Peyer's patch (tissue), 4 donors: ENCODE measurements around the gene GPR78. TPM values are rescaled to one million over a fixed set of nuclear protein-coding genes. Genes with fewer than 3 reads are reported as not detected.
A peak's percentile ranks its signal among the peaks of the same experiment; 100 is the strongest.

ENCODE experiments used
- DNase-seq, 3 donors: peaks; one replicate each; pipeline ENCODE4 v3.0.0-alpha.2; 2017 to 2019
- H3K27ac ChIP-seq, 4 donors: fragments of 200-600 bp; sonication (generic); one replicate each; pipeline ENCODE4 v1.5.1; 2016 to 2019
- H3K27me3 ChIP-seq, 2 donors: fragments of 200-600 bp; sonication (generic); one replicate each; pipeline ENCODE4 v1.5.1; 2019
- H3K36me3 ChIP-seq, 3 donors: fragments of 200-600 bp; sonication (generic); one replicate each; pipeline ENCODE4 v1.5.1; 2016 to 2019
- H3K4me1 ChIP-seq, 4 donors: fragments of 200-600 bp; sonication (generic); one replicate each; pipeline ENCODE4 v1.5.1; 2016 to 2019
- H3K4me3 ChIP-seq, 4 donors: fragments of 200-600 bp; sonication (generic); 1 replicate in 3 of 4; 2 replicates in 1 of 4; pipeline ENCODE4 v1.5.1; 2016 to 2019; ENCODE audit warnings: mild to moderate bottlenecking in 1 of 4
- H3K9me3 ChIP-seq, 4 donors: fragments of 200-600 bp; sonication (generic); one replicate each; pipeline ENCODE4 v1.5.1; 2016 to 2019; ENCODE audit warnings: mild to moderate bottlenecking in 1 of 4
- POLR2A ChIP-seq, 2 donors: fragments of 450-650 bp; IDR thresholded peaks; one replicate each; pipeline ENCODE4 v1.5.1; 2017; ENCODE audit warnings: antibody characterized with exemption in 2 of 2, mild to moderate bottlenecking in 2 of 2, moderate library complexity in 2 of 2
- total RNA-seq, 4 donors: library from RNA; depleted of rRNA; stranded (reverse); fragments of >200 nt; gene quantifications; one replicate each; pipeline ENCODE4 v1.1.0, GENCODE V29; 2016
- TF ChIP-seq, protein P1 (sequence below), 6 experiments: fragments of 450-650 bp in 4 of 6; fragments of 200-600 bp in 2 of 6; sonication (generic) in 1 of 6; IDR thresholded peaks; one replicate each; pipeline ENCODE4 v1.5.1; 2017 to 2019; ENCODE audit warnings: antibody characterized with exemption in 6 of 6, mild to moderate bottlenecking in 3 of 6, moderate library complexity in 1 of 6

The GPR78 gene
- total RNA-seq, 4 donors from 2014 or later = not detected

DNA sequence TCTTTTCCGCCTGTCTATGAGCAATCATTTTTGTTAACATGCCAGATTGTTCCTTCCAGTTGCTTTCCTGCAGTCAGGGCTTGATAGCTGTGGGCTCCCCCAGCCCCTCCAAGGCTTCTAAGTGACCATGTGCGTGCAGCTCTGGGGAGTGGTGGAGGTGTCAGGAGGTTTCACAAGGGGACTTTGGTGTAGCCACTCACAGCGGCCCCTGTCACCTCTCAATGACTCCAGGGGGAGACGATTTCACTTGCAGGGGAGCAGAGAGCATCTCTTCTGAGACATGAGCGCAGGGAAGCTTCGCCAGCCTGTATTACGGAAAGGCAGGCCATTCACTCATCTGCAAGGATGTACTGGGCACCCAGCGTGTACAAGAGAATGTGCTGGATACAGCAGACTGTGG lies 3.1 kb upstream of the GPR78 start:
- H3K4me1 ChIP-seq = no peaks in the 10 kb centered on the region
- no peaks in the 10 kb centered on the region for H3K36me3 ChIP-seq
- peaks cover 0 to 8% of the 10 kb centered on the region in 2 donors for H3K27me3 ChIP-seq
- H3K27ac ChIP-seq = no peak overlapping the region
- no peaks in the 10 kb centered on the region for H3K9me3 ChIP-seq
- TF ChIP-seq POLR2A (IDR thresholded peaks at IDR 0.05) = no peak
- TF ChIP-seq, protein P1, sequence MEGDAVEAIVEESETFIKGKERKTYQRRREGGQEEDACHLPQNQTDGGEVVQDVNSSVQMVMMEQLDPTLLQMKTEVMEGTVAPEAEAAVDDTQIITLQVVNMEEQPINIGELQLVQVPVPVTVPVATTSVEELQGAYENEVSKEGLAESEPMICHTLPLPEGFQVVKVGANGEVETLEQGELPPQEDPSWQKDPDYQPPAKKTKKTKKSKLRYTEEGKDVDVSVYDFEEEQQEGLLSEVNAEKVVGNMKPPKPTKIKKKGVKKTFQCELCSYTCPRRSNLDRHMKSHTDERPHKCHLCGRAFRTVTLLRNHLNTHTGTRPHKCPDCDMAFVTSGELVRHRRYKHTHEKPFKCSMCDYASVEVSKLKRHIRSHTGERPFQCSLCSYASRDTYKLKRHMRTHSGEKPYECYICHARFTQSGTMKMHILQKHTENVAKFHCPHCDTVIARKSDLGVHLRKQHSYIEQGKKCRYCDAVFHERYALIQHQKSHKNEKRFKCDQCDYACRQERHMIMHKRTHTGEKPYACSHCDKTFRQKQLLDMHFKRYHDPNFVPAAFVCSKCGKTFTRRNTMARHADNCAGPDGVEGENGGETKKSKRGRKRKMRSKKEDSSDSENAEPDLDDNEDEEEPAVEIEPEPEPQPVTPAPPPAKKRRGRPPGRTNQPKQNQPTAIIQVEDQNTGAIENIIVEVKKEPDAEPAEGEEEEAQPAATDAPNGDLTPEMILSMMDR (IDR thresholded peaks at IDR 0.05) = no peak
- peak in 1 of 3 donors; percentile 22 for DNase-seq
- H3K4me3 ChIP-seq = no peak overlapping the region

GRCh38 chr4:8577972-8578371 lies 2.2 kb upstream of the GPR78 start:
- Histone ChIP-seq H3K36me3 (no peaks in the 10 kb centered on the region), H3K27me3 (peaks cover 0 to 8% of the 10 kb centered on the region in 2 donors), H3K9me3 (no peaks in the 10 kb centered on the region), H3K27ac (no peak overlapping the region), H3K4me3 (no peak overlapping the region), H3K4me1 (no peaks in the 10 kb centered on the region)
- no peak for DNase-seq
- TF ChIP-seq, protein P1 (IDR thresholded peaks at IDR 0.05) = no peak
- TF ChIP-seq POLR2A (IDR thresholded peaks at IDR 0.05) = no peak

DNA sequence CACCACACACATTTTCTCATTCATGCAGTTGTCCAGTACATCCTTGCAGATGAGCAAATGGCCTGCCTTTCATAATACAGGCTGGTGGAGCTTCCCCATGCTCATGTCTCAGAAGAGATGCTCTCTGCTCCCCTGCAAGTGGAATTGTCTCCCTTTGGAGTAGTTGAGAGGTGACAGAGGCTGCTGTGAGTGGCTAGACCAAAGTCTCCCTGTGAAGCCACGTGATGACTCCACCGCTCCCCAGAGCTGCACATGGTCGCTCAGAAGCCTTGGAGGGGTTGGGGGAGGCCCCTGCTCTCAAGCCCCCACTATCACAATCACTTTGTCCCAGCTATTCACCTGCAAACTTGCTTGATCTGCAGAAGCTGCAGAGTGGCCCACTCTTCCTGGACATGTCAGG lies 1.5 kb upstream of the GPR78 start:
- Histone ChIP-seq H3K27me3 (peaks cover 0 to 8% of the 10 kb centered on the region in 2 donors), H3K4me1 (no peaks in the 10 kb centered on the region), H3K4me3 (no peak overlapping the region), H3K9me3 (no peaks in the 10 kb centered on the region), H3K36me3 (no peaks in the 10 kb centered on the region), H3K27ac (no peak overlapping the region)
- TF ChIP-seq POLR2A (IDR thresholded peaks at IDR 0.05) = no peak
- TF ChIP-seq, protein P1 (IDR thresholded peaks at IDR 0.05) = no peak
- DNase-seq = no peak

DNA sequence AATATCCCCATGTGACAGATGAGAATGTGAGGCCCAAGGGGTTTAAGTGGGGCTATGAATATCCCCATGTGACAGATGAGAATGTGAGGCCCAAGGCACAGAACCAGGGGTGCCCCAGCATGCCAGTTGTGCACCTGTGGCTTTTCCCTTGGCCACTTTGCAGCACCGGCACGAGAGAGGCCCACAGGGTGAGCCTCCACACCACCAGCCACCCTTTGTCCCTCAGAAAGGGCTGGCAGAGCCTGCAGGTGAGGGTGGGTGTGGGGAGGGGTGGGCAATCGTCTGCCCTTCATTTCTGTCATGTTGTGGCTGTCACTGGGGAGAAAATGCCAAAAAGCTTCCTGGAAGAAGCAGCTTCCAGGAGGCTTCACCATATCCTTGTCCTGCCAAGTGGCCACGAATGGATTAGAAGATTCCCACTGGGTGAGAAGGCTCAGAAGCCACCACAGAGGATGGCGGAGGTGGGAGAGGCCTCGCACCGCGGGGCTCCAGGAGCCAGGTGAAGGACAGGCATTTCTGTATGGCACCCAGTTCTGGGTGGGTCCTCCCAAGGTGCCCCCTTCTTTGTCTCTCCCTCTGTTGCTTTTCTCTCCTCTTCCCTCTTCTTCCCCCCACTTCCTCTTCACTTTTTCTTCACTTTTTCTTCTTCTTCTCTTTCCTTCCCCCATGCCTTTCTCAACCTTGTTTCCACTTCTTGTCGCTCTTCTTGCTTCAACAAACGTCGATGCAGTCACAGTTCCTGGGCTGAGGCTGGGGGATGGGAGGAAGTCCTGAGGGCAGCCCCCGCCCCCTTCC lies 469 bp upstream of the GPR78 start:
- no peak for TF ChIP-seq POLR2A (IDR thresholded peaks at IDR 0.05)
- TF ChIP-seq, protein P1 (IDR thresholded peaks at IDR 0.05) = no peak
- Histone ChIP-seq H3K9me3 (no peaks in the 10 kb centered on the region), H3K36me3 (no peaks in the 10 kb centered on the region), H3K4me1 (no peaks in the 10 kb centered on the region), H3K27me3 (peaks cover 0 to 8% of the 10 kb centered on the region in 2 donors), H3K4me3 (no peak overlapping the region), H3K27ac (no peak overlapping the region)
- peak in 1 of 3 donors; percentile 18 for DNase-seq

- TF ChIP-seq, protein P1 (IDR thresholded peaks at IDR 0.05) = no peak
- TF ChIP-seq POLR2A (IDR thresholded peaks at IDR 0.05) = no peak
- no peaks in the 10 kb centered on the region for H3K36me3 ChIP-seq
- no peak overlapping the region for H3K27ac ChIP-seq
- peak in 1 of 3 donors; percentile 34 for DNase-seq
- no peaks in the 10 kb centered on the region for H3K9me3 ChIP-seq
- no peak overlapping the region for H3K4me3 ChIP-seq
- H3K4me1 ChIP-seq = no peaks in the 10 kb centered on the region
- H3K27me3 ChIP-seq = peaks cover 0 to 8% of the 10 kb centered on the region in 2 donors
Observed at GRCh38 chr4:8581094-8581861, 1.1 kb downstream of the GPR78 start.
